Measurements from ENCODE around the gene EPGN. TPM values are rescaled to one million over a fixed set of nuclear protein-coding genes. Genes with fewer than 3 reads are reported as not detected.

EPGN gene
- total RNA-seq, 1 experiment from 2014 or later: not detected

GRCh38 chr4:74291471-74291870, 16.8 kb upstream of the EPGN start:
- no peak for DNase-seq (ENCODE audit: low spot score)
- Histone ChIP-seq H3K27me3 (replicated peaks; ENCODE audit: insufficient read depth, low read depth, low read length, poor library complexity) (no peaks in the 10 kb centered on the region), H3K4me1 (ENCODE audit: insufficient read depth, low read length, poor library complexity, severe bottlenecking) (no peaks in the 10 kb centered on the region), H3K27ac (ENCODE audit: low read depth, low read length, poor library complexity, severe bottlenecking) (no peak overlapping the region), H3K4me3 (ENCODE audit: low read depth, low read length, poor library complexity, severe bottlenecking) (no peak overlapping the region), H3K36me3 (ENCODE audit: insufficient read depth, low read length, poor library complexity, severe bottlenecking) (no peaks in the 10 kb centered on the region), H3K9me3 (ENCODE audit: low read depth, low read length, poor library complexity, severe bottlenecking) (no peaks in the 10 kb centered on the region)
- intact Hi-C loops (cut with micrococcal nuclease; ENCODE audit: unreplicated experiment): no loop called here
- POLR2A ChIA-PET (ENCODE audit: low non-redundant PET): no interaction called here
- no peak for TF ChIP-seq CTCF (conservative IDR thresholded peaks at IDR 0.05; ENCODE audit: low read depth, low read length)
- TF ChIP-seq EZH2 (IDR thresholded peaks at IDR 0.05; ENCODE audit: borderline replicate concordance, low read depth, low read length, poor library complexity, severe bottlenecking): no peak
- no TSS peak for BruUV-seq (replicated peaks)
- CTCF ChIA-PET: no interaction called here

DNA sequence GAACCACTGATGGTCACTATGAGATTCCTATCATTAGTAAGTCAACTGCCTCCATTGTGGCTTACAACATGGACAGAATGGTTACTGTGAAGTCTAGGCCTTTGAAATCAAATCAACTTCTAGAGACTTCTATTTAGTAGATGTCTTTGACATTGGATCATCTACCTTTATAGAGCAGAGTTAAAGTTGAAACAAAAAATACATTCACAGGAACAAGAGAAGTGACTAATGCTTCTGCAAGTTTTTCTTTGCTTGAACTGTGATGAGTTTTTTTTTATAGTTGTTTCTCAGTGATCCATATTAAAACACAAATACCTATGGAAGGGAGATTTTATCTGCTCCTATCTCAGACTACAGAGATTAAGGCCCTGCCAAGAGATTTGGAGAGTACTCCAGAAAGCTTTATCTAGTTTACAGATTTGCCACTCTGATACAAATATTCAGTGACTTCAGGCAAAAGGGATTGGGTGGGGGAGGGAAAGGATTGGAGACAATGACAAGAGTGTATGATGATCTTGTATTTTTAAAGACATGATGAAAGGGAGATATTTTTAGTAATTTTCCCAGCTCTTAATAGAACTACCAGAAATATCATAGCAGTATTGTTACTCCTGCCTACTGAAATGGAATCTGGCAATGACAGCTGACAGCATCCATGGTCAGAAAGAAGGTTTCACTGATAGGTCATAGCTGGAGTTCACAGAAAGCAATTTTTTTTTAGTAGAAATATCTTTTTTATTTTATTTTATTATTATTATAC, 16.0 kb upstream of the EPGN start:
- BruUV-seq (replicated peaks): no TSS peak
- TF ChIP-seq CTCF (conservative IDR thresholded peaks at IDR 0.05; ENCODE audit: low read depth, low read length) (no peak), EZH2 (IDR thresholded peaks at IDR 0.05; ENCODE audit: borderline replicate concordance, low read depth, low read length, poor library complexity, severe bottlenecking) (no peak)
- intact Hi-C loops (cut with micrococcal nuclease; ENCODE audit: unreplicated experiment): no loop called here
- ChIA-PET CTCF (no interaction called here), POLR2A (ENCODE audit: low non-redundant PET) (no interaction called here)
- H3K27ac ChIP-seq (ENCODE audit: low read depth, low read length, poor library complexity, severe bottlenecking): no peak overlapping the region
- H3K9me3 ChIP-seq (ENCODE audit: low read depth, low read length, poor library complexity, severe bottlenecking): no peaks in the 10 kb centered on the region
- no peak for DNase-seq (ENCODE audit: low spot score)
- no peak overlapping the region for H3K4me3 ChIP-seq (ENCODE audit: low read depth, low read length, poor library complexity, severe bottlenecking)
- no peaks in the 10 kb centered on the region for H3K36me3 ChIP-seq (ENCODE audit: insufficient read depth, low read length, poor library complexity, severe bottlenecking)
- no peaks in the 10 kb centered on the region for H3K27me3 ChIP-seq (replicated peaks; ENCODE audit: insufficient read depth, low read depth, low read length, poor library complexity)
- H3K4me1 ChIP-seq (ENCODE audit: insufficient read depth, low read length, poor library complexity, severe bottlenecking): no peaks in the 10 kb centered on the region

DNA sequence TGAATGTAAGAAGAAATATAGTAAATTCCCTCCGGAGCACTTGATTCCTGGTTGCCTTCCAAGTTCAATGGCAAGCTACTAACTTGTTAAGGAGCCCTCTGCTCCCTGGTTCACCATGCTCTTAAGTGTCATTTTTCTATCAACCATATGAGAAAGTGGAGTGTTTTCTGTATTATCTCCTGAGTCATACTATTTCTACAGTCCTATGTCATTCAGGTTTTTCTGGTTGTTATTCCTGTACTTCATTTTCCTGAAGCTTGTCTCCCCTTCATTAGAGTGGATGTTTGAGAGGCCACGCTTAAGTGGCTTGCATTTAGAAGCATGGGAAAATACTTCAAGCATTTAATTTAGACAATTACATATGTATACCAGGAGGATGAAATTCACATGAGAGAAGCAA, 14.7 kb upstream of the EPGN start:
- BruUV-seq (replicated peaks): no TSS peak
- Histone ChIP-seq H3K4me3 (ENCODE audit: low read depth, low read length, poor library complexity, severe bottlenecking) (no peak overlapping the region), H3K36me3 (ENCODE audit: insufficient read depth, low read length, poor library complexity, severe bottlenecking) (no peaks in the 10 kb centered on the region), H3K9me3 (ENCODE audit: low read depth, low read length, poor library complexity, severe bottlenecking) (no peaks in the 10 kb centered on the region), H3K27ac (ENCODE audit: low read depth, low read length, poor library complexity, severe bottlenecking) (no peak overlapping the region), H3K27me3 (replicated peaks; ENCODE audit: insufficient read depth, low read depth, low read length, poor library complexity) (no peaks in the 10 kb centered on the region), H3K4me1 (ENCODE audit: insufficient read depth, low read length, poor library complexity, severe bottlenecking) (no peaks in the 10 kb centered on the region)
- intact Hi-C loops (cut with micrococcal nuclease; ENCODE audit: unreplicated experiment): no loop called here
- ChIA-PET POLR2A (ENCODE audit: low non-redundant PET) (no interaction called here), CTCF (no interaction called here)
- TF ChIP-seq CTCF (conservative IDR thresholded peaks at IDR 0.05; ENCODE audit: low read depth, low read length) (no peak), EZH2 (IDR thresholded peaks at IDR 0.05; ENCODE audit: borderline replicate concordance, low read depth, low read length, poor library complexity, severe bottlenecking) (no peak)
- DNase-seq (ENCODE audit: low spot score): no peak
